GM18873 (cell line): ENCODE data around the gene SERINC2.
"Not testable (repeated sequence)": the region's sequence is repeated elsewhere in the genome, so short reads cannot be mapped to it uniquely, and the experiment has no call there.

Experiments
- ATAC-seq: cut with Tn5 transposase; IDR thresholded peaks from one replicate; pipeline ENCODE4 v1.9.1; 2021; ENCODE audit warnings: mild to moderate bottlenecking, moderate library complexity, moderate number of reproducible peaks; ENCODE audit not compliant: unreplicated experiment, low FRiP score

SERINC2 gene

GRCh38 chr1:31453384-31454079 lies 40.5 kb downstream of the SERINC2 start:
- ATAC-seq: no peak

- ATAC-seq: no peak
Observed at GRCh38 chr1:31458287-31458896, 45.4 kb downstream of the SERINC2 start.

- no peak for ATAC-seq
Observed at GRCh38 chr1:31460027-31460426, 47.0 kb downstream of the SERINC2 start.

- no peak for ATAC-seq
Observed at GRCh38 chr1:31467005-31467674, 54.1 kb downstream of the SERINC2 start.

GRCh38 chr1:31470794-31471315 lies 57.8 kb downstream of the SERINC2 start:
- ATAC-seq: no peak

GRCh38 chr1:31471452-31472313 lies 58.7 kb downstream of the SERINC2 start:
- ATAC-seq: not testable (repeated sequence)

- not testable (repeated sequence) for ATAC-seq
Observed at GRCh38 chr1:31472314-31472651, 59.3 kb downstream of the SERINC2 start.

GRCh38 chr1:31472673-31473072 lies 59.7 kb downstream of the SERINC2 start:
- ATAC-seq: not testable (repeated sequence)

- ATAC-seq: not testable (repeated sequence)
Observed at GRCh38 chr1:31473508-31473907, 60.5 kb downstream of the SERINC2 start.

- not testable (repeated sequence) for ATAC-seq
Observed at GRCh38 chr1:31474567-31474966, 61.6 kb downstream of the SERINC2 start.

- ATAC-seq: no peak
Observed at GRCh38 chr1:31476891-31477846, 64.2 kb downstream of the SERINC2 start.

GRCh38 chr1:31478167-31478566 lies 65.2 kb downstream of the SERINC2 start:
- no peak for ATAC-seq

GRCh38 chr1:31479811-31480210 lies 66.8 kb downstream of the SERINC2 start:
- ATAC-seq: no peak

GRCh38 chr1:31480426-31480825 lies 67.4 kb downstream of the SERINC2 start:
- ATAC-seq: not testable (repeated sequence)

GRCh38 chr1:31482482-31483011 lies 69.5 kb downstream of the SERINC2 start:
- no peak for ATAC-seq

- ATAC-seq: no peak
Observed at GRCh38 chr1:31483012-31483946, 70.3 kb downstream of the SERINC2 start.
